ENCODE data around the gene EPHB1. TPM values are rescaled to one million over a fixed set of nuclear protein-coding genes. Genes with fewer than 3 reads are reported as not detected.

Gene EPHB1
- total RNA-seq, 1 donor from 2014 or later, result 3.0 TPM

DNA sequence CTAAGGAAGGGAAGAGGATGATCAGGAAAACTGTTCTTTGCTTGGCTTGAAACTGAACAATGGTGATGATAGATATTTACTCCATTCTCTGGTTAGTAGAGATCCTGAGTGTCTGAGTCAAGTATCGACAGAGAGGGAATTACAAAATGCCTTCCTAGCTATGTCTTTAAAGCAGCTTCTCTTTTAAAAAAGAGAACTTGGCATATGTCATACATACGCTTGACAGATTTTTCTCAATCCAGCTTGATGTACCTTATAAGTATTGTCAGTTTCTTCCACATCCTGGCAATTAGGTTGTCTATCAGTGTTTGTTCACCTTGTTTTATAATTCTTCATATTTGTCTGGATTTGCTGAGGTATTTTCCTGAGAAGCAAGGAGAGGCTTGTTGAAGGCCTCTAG lies 5.0 kb upstream of the EPHB1 start:
- DNase-seq (no peak), ATAC-seq (no peak)
- H3K27me3 ChIP-seq (ENCODE audit: low read depth), result peaks cover 12% of the 10 kb centered on the region
- TF ChIP-seq, protein P1, sequence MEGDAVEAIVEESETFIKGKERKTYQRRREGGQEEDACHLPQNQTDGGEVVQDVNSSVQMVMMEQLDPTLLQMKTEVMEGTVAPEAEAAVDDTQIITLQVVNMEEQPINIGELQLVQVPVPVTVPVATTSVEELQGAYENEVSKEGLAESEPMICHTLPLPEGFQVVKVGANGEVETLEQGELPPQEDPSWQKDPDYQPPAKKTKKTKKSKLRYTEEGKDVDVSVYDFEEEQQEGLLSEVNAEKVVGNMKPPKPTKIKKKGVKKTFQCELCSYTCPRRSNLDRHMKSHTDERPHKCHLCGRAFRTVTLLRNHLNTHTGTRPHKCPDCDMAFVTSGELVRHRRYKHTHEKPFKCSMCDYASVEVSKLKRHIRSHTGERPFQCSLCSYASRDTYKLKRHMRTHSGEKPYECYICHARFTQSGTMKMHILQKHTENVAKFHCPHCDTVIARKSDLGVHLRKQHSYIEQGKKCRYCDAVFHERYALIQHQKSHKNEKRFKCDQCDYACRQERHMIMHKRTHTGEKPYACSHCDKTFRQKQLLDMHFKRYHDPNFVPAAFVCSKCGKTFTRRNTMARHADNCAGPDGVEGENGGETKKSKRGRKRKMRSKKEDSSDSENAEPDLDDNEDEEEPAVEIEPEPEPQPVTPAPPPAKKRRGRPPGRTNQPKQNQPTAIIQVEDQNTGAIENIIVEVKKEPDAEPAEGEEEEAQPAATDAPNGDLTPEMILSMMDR (IDR thresholded peaks at IDR 0.05), result no peak
- no peak overlapping the region for H3K27ac ChIP-seq
- peaks cover 1% of the 10 kb centered on the region for H3K4me1 ChIP-seq
- no peaks in the 10 kb centered on the region for H3K36me3 ChIP-seq
- intact Hi-C loops (cut with DNase I), result no loop called here
- H3K9me3 ChIP-seq, result no peaks in the 10 kb centered on the region
- H3K4me3 ChIP-seq, result no peak overlapping the region

DNA sequence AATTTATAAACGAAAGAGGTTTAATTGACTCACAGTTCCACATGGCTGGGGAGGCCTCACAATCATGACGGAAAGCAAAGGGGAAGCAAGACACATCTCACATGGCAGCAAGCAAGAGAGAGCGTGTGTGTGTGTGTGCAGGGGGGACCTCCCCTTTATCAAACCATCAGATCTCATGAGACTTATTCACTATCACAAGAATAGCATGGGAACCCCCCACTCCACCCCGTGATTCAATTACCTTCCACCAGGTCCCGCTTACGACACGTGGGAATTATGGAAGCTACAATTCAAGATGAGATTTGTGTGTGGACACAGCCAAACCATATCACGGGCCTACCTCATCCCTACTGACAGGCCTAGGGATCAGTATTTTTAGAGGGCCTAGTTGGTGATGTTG lies 3.1 kb upstream of the EPHB1 start:
- H3K36me3 ChIP-seq, result no peaks in the 10 kb centered on the region
- DNase-seq (no peak), ATAC-seq (no peak)
- peaks cover 29% of the 10 kb centered on the region for H3K27me3 ChIP-seq (ENCODE audit: low read depth)
- H3K27ac ChIP-seq, result no peak overlapping the region
- H3K4me1 ChIP-seq, result peaks cover 21% of the 10 kb centered on the region
- no peaks in the 10 kb centered on the region for H3K9me3 ChIP-seq
- H3K4me3 ChIP-seq, result no peak overlapping the region
- intact Hi-C loops (cut with DNase I), result no loop called here
- TF ChIP-seq, protein P1 (IDR thresholded peaks at IDR 0.05), result no peak

DNA sequence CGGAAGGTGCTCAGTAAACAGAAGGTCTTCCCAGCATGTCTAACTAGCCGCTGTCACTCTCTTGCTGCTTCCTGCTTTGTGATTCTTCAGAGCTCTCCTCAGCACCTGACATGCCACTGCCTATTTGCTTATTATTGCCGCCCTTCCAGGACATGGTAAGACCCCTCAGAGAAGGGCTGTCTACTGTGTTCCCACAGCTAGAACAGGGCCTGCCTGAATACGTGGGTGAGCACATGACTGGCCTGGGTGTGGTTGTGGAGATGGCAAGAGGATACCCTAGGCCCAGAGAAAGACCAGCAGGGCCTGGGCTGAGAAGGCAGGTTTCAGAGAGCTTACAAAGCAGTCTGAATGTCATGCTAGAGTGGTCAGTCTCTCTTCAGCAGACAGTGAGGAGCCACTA lies 2.4 kb upstream of the EPHB1 start:
- DNase-seq, result no peak
- TF ChIP-seq, protein P1 (IDR thresholded peaks at IDR 0.05), result no peak
- Histone ChIP-seq H3K4me1 (peaks cover 24% of the 10 kb centered on the region), H3K27me3 (ENCODE audit: low read depth) (peaks cover 36% of the 10 kb centered on the region), H3K9me3 (no peaks in the 10 kb centered on the region), H3K4me3 (no peak overlapping the region), H3K27ac (no peak overlapping the region), H3K36me3 (no peaks in the 10 kb centered on the region)
- intact Hi-C loops (cut with DNase I), result no loop called here
- ATAC-seq, result no peak

DNA sequence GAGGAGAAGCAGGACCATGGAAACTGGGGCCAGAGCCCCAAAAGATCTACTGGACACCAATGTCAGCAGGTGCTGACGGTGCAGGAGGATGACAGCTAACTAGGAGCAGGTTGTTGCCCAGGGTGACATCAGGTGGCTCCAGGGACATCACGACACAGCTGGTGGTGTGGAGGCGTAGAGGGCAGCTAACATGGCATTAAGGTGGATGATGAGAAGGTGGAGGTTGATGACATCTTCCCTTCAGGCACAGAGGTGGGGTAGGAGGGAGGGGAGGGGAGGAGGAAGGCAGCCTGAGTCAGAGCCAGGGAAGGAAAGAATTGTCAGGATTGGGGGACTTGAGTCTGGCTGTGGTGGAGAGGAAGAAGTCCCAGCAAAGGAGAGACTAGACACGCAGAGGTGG lies 1.5 kb upstream of the EPHB1 start:
- ATAC-seq, result no peak
- TF ChIP-seq, protein P1 (IDR thresholded peaks at IDR 0.05), result no peak
- H3K36me3 ChIP-seq, result no peaks in the 10 kb centered on the region
- no peak overlapping the region for H3K4me3 ChIP-seq
- H3K27ac ChIP-seq, result no peak overlapping the region
- intact Hi-C loops (cut with DNase I), result no loop called here
- peaks cover 45% of the 10 kb centered on the region for H3K27me3 ChIP-seq (ENCODE audit: low read depth)
- H3K9me3 ChIP-seq, result no peaks in the 10 kb centered on the region
- H3K4me1 ChIP-seq, result peaks cover 24% of the 10 kb centered on the region
- no peak for DNase-seq

DNA sequence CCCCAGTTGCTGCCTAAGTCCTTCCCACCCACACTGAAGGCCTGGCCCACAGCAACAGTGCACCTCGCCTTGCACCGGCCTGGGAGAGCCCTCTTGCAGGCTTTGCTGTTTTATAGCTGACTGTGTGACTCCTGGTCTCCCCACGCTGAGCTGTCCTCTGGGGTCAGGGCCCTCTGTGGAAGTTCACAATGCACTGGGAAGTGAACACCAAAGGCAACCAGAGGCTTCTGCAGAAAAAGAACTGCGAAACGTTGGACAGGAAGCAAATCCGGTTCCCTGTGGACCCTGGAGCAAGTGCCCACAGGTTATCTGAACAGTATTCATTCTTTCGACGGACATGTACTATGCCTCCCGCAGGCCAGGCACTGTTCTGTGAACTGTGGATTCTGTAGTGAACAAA lies 737 bp upstream of the EPHB1 start:
- TF ChIP-seq, protein P1 (IDR thresholded peaks at IDR 0.05), result no peak
- peaks cover 51% of the 10 kb centered on the region for H3K27me3 ChIP-seq (ENCODE audit: low read depth)
- H3K4me1 ChIP-seq, result peaks cover 24% of the 10 kb centered on the region
- no peak for ATAC-seq
- no peak overlapping the region for H3K4me3 ChIP-seq
- no peaks in the 10 kb centered on the region for H3K9me3 ChIP-seq
- no peaks in the 10 kb centered on the region for H3K36me3 ChIP-seq
- no peak for DNase-seq
- no peak overlapping the region for H3K27ac ChIP-seq
- intact Hi-C loops (cut with DNase I), result no loop called here

DNA sequence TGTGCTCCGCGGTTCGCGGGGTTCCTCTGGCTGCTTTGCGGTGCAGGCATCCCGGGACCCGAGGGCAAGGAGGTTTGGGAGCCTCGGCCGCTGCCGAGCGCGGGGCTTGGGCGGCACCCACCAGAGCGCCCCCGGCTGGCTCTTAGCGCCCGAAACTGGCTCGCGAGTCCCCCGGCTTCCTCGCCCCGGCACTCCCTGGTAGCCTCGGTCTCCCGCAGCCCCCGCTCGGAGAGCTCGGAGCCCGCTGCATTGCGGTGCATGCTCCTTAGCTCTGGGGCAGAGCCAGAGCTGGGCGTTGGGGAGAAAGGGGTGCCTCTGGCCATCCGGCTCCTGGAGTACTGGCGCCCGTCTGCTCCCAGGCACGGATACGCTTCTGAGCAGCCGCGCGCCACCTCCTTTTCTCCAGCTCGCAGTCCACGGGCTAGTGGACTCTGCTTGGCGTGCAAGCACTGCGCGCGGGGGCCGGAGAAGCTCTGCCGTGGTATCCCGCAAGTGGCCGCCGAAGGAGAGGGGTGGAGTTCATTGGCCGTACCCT lies 753 bp downstream of the EPHB1 start:
- intact Hi-C loops (cut with DNase I), result no loop called here
- TF ChIP-seq, protein P1 (IDR thresholded peaks at IDR 0.05), result no peak
- Histone ChIP-seq H3K4me1 (peaks cover 24% of the 10 kb centered on the region), H3K27me3 (ENCODE audit: low read depth) (peaks cover 56% of the 10 kb centered on the region), H3K27ac (no peak overlapping the region), H3K36me3 (no peaks in the 10 kb centered on the region), H3K9me3 (no peaks in the 10 kb centered on the region), H3K4me3 (peak overlapping the region; percentile 53)
- ATAC-seq (peak; percentile 2), DNase-seq (no peak)

Data from lower lobe of right lung (tissue), 2 donors.